Activated CD8-positive, alpha-beta T cell treated with anti-CD3 and anti-CD28 coated beads for 36 hours (primary cell): ENCODE measurements around the gene SOX10. TPM values are rescaled to one million over a fixed set of nuclear protein-coding genes. Genes with fewer than 3 reads are reported as not detected.
A peak's percentile ranks its signal among the peaks of the same experiment; 100 is the strongest.

Experiments used
- ATAC-seq: fragments of 200-7000 bp; cut with Tn5 transposase; one replicate; pipeline ENCODE4 v1.10.0; 2021; ENCODE audit warnings: mild to moderate bottlenecking, moderate library complexity
- CTCF ChIA-PET: fragments of 350-600 bp; sonication (Branson Sonifier 250); formaldehyde crosslinking; loops from one replicate; lab custom pipeline; 2021; ENCODE audit warnings: antibody characterized with exemption; lab: Charles Lee
- POLR2A ChIA-PET: fragments of 350-600 bp; sonication (Branson Sonifier 250); formaldehyde crosslinking; loops from one replicate; lab custom pipeline; 2021; ENCODE audit warnings: antibody characterized with exemption; lab: Charles Lee
- DNase-seq: peaks from one replicate; pipeline ENCODE4 v3.0.0-alpha.2; 2020
- H3K27ac Mint-ChIP-seq: one replicate; pipeline ENCODE4 v1.8.0; 2021; ENCODE audit warnings: mild to moderate bottlenecking, mixed read lengths
- H3K27me3 Mint-ChIP-seq: one replicate; pipeline ENCODE4 v1.8.0; 2021; ENCODE audit warnings: mixed read lengths
- H3K36me3 Mint-ChIP-seq: one replicate; pipeline ENCODE4 v1.8.0; 2021; ENCODE audit warnings: low read depth, mixed read lengths
- H3K4me1 Mint-ChIP-seq: one replicate; pipeline ENCODE4 v1.8.0; 2021; ENCODE audit warnings: low read depth, mixed read lengths
- H3K4me3 Mint-ChIP-seq: one replicate; pipeline ENCODE4 v1.8.0; 2021; ENCODE audit warnings: mild to moderate bottlenecking, moderate library complexity, mixed read lengths
- H3K9me3 Mint-ChIP-seq: one replicate; pipeline ENCODE4 v1.8.0; 2021; ENCODE audit warnings: mixed read lengths
- CTCF ChIP-seq: fragments of 200-600 bp; IDR thresholded peaks from one replicate; pipeline ENCODE4 v1.8.0; 2022; ENCODE audit warnings: antibody characterized with exemption, mild to moderate bottlenecking
- intact Hi-C: fragments of 100-400 bp; cut with micrococcal nuclease; formaldehyde crosslinking; loops from one replicate; pipeline ENCODE4 v1.10.0; 2022
- total RNA-seq, 2 experiments: library from RNA; stranded (reverse); gene quantifications; one replicate each; pipeline ENCODE4 v1.2.3, GENCODE V29; 2021

SOX10 gene
- total RNA-seq, 2 experiments from 2014 or later: not detected

GRCh38 chr22:37943825-37944198, 40.5 kb downstream of the SOX10 start:
- Mint-ChIP-seq H3K36me3 (no peaks in the 10 kb centered on the region), H3K27me3 (no peaks in the 10 kb centered on the region), H3K9me3 (no peaks in the 10 kb centered on the region), H3K27ac (no peak overlapping the region), H3K4me1 (no peaks in the 10 kb centered on the region), H3K4me3 (no peak overlapping the region)
- ChIA-PET POLR2A (no interaction called here), CTCF (interaction anchor here (1.0 to 2.5 kb wide), 2 partner anchors 10 to 22 kb away, joined by 5 to 6 read pairs; no protein-coding TSS in a partner anchor)
- no peak for TF ChIP-seq CTCF
- ATAC-seq (no peak), DNase-seq (no peak)
- intact Hi-C loops: no loop called here

GRCh38 chr22:37943136-37943824, 41.1 kb downstream of the SOX10 start:
- no peaks in the 10 kb centered on the region for H3K36me3 Mint-ChIP-seq
- DNase-seq (no peak), ATAC-seq (no peak)
- POLR2A ChIA-PET: no interaction called here
- intact Hi-C loops: no loop called here
- no peak for TF ChIP-seq CTCF
- CTCF ChIA-PET: interaction anchor here (1.0 kb wide), 1 partner anchor 9 kb away, joined by 5 read pairs; no protein-coding TSS in a partner anchor
- H3K4me3 Mint-ChIP-seq: no peak overlapping the region
- no peaks in the 10 kb centered on the region for H3K27me3 Mint-ChIP-seq
- no peaks in the 10 kb centered on the region for H3K9me3 Mint-ChIP-seq
- no peaks in the 10 kb centered on the region for H3K4me1 Mint-ChIP-seq
- no peak overlapping the region for H3K27ac Mint-ChIP-seq

DNA sequence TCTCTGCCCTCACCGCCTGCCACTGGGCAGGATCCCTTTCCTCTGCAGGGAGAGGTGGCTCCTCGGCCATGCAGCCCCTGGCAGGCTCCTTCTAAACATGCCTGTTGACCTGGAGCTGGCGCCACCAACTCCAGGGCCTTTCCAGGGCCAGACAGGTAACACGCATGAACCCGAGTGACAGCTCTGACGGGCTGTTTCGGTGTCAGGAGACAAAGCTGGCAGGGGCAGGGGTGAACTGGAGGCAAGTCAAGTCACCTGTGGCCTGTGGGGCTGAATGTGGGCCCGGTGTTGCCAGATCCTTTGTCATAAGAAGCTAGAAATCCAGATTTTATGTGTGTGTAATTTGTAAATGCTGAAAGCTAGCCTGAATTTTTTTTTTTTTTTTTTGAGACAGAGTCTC, 42.2 kb downstream of the SOX10 start:
- no peak for ATAC-seq
- ChIA-PET CTCF (interaction anchor here (1.3 kb wide), 1 partner anchor 9 kb away, joined by 3 read pairs; no protein-coding TSS in a partner anchor), POLR2A (no interaction called here)
- H3K9me3 Mint-ChIP-seq: no peaks in the 10 kb centered on the region
- H3K4me1 Mint-ChIP-seq: no peaks in the 10 kb centered on the region
- intact Hi-C loops: no loop called here
- no peaks in the 10 kb centered on the region for H3K27me3 Mint-ChIP-seq
- no peak for TF ChIP-seq CTCF
- no peak overlapping the region for H3K27ac Mint-ChIP-seq
- H3K36me3 Mint-ChIP-seq: no peaks in the 10 kb centered on the region
- no peak overlapping the region for H3K4me3 Mint-ChIP-seq
- no peak for DNase-seq

GRCh38 chr22:37940698-37941376, 43.5 kb downstream of the SOX10 start:
- no peak overlapping the region for H3K4me3 Mint-ChIP-seq
- TF ChIP-seq CTCF: no peak
- no peaks in the 10 kb centered on the region for H3K9me3 Mint-ChIP-seq
- intact Hi-C loops: no loop called here
- CTCF ChIA-PET: no interaction called here
- DNase-seq: no peak
- H3K27me3 Mint-ChIP-seq: no peaks in the 10 kb centered on the region
- POLR2A ChIA-PET: no interaction called here
- H3K4me1 Mint-ChIP-seq: no peaks in the 10 kb centered on the region
- ATAC-seq: peak; percentile 58
- no peaks in the 10 kb centered on the region for H3K36me3 Mint-ChIP-seq
- no peak overlapping the region for H3K27ac Mint-ChIP-seq
